GM19351 (cell line): ENCODE measurements around the gene PPP2R2C.

Experiments
- ATAC-seq: cut with Tn5 transposase; IDR thresholded peaks from one replicate; pipeline ENCODE4 v1.9.1; 2021; ENCODE audit warnings: mild to moderate bottlenecking, moderate library complexity; ENCODE audit not compliant: unreplicated experiment

Gene PPP2R2C

GRCh38 chr4:6277139-6277802, 195.1 kb downstream of the PPP2R2C start:
- ATAC-seq, result no peak

GRCh38 chr4:6275898-6276806, 196.3 kb downstream of the PPP2R2C start:
- no peak for ATAC-seq

- no peak for ATAC-seq
These were observed 197.1 kb downstream of the PPP2R2C start for GRCh38 chr4:6275351-6275750.

- ATAC-seq, result no peak
These were observed 198.8 kb downstream of the PPP2R2C start for GRCh38 chr4:6273661-6273990.

GRCh38 chr4:6272863-6273660, 199.4 kb downstream of the PPP2R2C start:
- no peak for ATAC-seq

GRCh38 chr4:6271701-6272465, 200.5 kb downstream of the PPP2R2C start:
- ATAC-seq, result no peak

- no peak for ATAC-seq
These were observed 201.2 kb downstream of the PPP2R2C start for GRCh38 chr4:6271206-6271605.

GRCh38 chr4:6270636-6271121, 201.7 kb downstream of the PPP2R2C start:
- no peak for ATAC-seq
